HepG2 (cell line): ENCODE measurements around the gene GNAT2. TPM values are rescaled to one million over a fixed set of nuclear protein-coding genes. Genes with fewer than 3 reads are reported as not detected.
A peak's percentile ranks its signal among the peaks of the same experiment; 100 is the strongest.

Experiments used
- AKNA ChIP-seq: sonication (generic); formaldehyde crosslinking; IDR thresholded peaks from 2 replicates; pipeline ENCODE4 v1.4.0; 2020; ENCODE audit warnings: missing genetic modification reagents, borderline replicate concordance
- CBX2 ChIP-seq, 2 experiments: fragments of 200-600 bp in 1 of 2; sonication (generic); formaldehyde crosslinking in 1 of 2; IDR thresholded peaks; 2 replicates each; pipeline versions ENCODE4 v1.7.0 to v1.8.1; 2018 to 2022; ENCODE audit warnings: low read depth in 2 of 2, low read length in 1 of 2, mild to moderate bottlenecking in 1 of 2, missing genetic modification reagents in 1 of 2
- ESRRA ChIP-seq: sonication (generic); formaldehyde crosslinking; IDR thresholded peaks from 2 replicates; pipeline ENCODE4 v1.5.1; 2020; ENCODE audit warnings: mild to moderate bottlenecking, low read depth, missing genetic modification reagents
- ETS1 ChIP-seq: sonication (generic); formaldehyde crosslinking; IDR thresholded peaks from 2 replicates; pipeline ENCODE4 v1.4.0; 2020; ENCODE audit warnings: missing genetic modification reagents
- KDM5A ChIP-seq: fragments of 200-600 bp; sonication (generic); IDR thresholded peaks from 2 replicates; pipeline ENCODE4 v1.7.0; 2018; ENCODE audit warnings: antibody characterized with exemption, mild to moderate bottlenecking, low read length, borderline replicate concordance
- KLF11 ChIP-seq: IDR thresholded peaks from 2 replicates; pipeline ENCODE4 v1.6.1; 2016; ENCODE audit warnings: missing compliant biosample characterization
- NFE2L2 ChIP-seq: fragments of 150-350 bp; IDR thresholded peaks from 2 replicates; pipeline ENCODE4 v1.6.1; 2014; ENCODE audit warnings: low read length
- POLR2A ChIP-seq, 2 experiments: IDR thresholded peaks; 2 replicates each; pipeline ENCODE4 v1.6.1; 2011; ENCODE audit warnings: low read depth in 2 of 2, low read length in 2 of 2, mild to moderate bottlenecking in 1 of 2, moderate library complexity in 1 of 2; ENCODE audit not compliant: insufficient read depth in 1 of 2
- PRPF4 ChIP-seq: fragments of 200-400 bp; formaldehyde crosslinking; IDR thresholded peaks from 2 replicates; pipeline ENCODE4 v1.6.1; 2016; ENCODE audit warnings: low read length, low read depth; ENCODE audit not compliant: poor library complexity, severe bottlenecking
- SAP130 ChIP-seq: IDR thresholded peaks from 2 replicates; pipeline ENCODE4 v1.6.1; 2016; ENCODE audit warnings: low read depth
- SP4 ChIP-seq: sonication (generic); formaldehyde crosslinking; IDR thresholded peaks from 2 replicates; pipeline ENCODE4 v1.8.1; 2023; ENCODE audit warnings: mild to moderate bottlenecking, missing genetic modification reagents
- ZC3H13 ChIP-seq: sonication (generic); formaldehyde crosslinking; IDR thresholded peaks from 2 replicates; pipeline ENCODE4 v1.8.1; 2023; ENCODE audit warnings: mild to moderate bottlenecking, missing genetic modification reagents, moderate library complexity
- ZKSCAN1 ChIP-seq: fragments of 150-350 bp; IDR thresholded peaks from 2 replicates; pipeline ENCODE4 v1.6.1; 2014; ENCODE audit warnings: low read length
- ZNF124 ChIP-seq: sonication (generic); formaldehyde crosslinking; IDR thresholded peaks from 2 replicates; pipeline ENCODE4 v1.4.0; 2020; ENCODE audit warnings: missing genetic modification reagents
- ZNF510 ChIP-seq: sonication (generic); formaldehyde crosslinking; IDR thresholded peaks from 2 replicates; pipeline ENCODE4 v1.4.0; 2020; ENCODE audit warnings: low read depth, mild to moderate bottlenecking, missing genetic modification reagents
- ZNF709 ChIP-seq: sonication (generic); formaldehyde crosslinking; IDR thresholded peaks from 2 replicates; pipeline ENCODE4 v1.5.0; 2020; ENCODE audit warnings: mild to moderate bottlenecking, missing genetic modification reagents
- polyA plus RNA-seq, 8 experiments: library from polyadenylated mRNA; depleted of rRNA in 3 of 8; stranded (reverse) in 7 of 8; unstranded in 1 of 8; fragments of >200 nt; fragmentation: Illumina TruSeq in 4 of 8; extraction: Trizol in 4 of 8; gene quantifications; 2 replicates each; pipeline versions ENCODE4 v1.2.1 to v1.2.3, GENCODE V29; 2011 to 2016; ENCODE audit warnings: low read depth in 4 of 8, missing spikeins in 1 of 8, mixed read lengths in 1 of 8; ENCODE audit not compliant: insufficient read depth in 1 of 8
- total RNA-seq, 5 experiments: library from RNA; depleted of rRNA; stranded (reverse); fragments of >200 nt; fragmentation: Illumina TruSeq; extraction: Trizol; gene quantifications; 2 replicates each; pipeline ENCODE4 v1.2.3, GENCODE V29; 2016; ENCODE audit warnings: low read depth in 1 of 5
- TF ChIP-seq, protein P1 (sequence below): sonication (generic); formaldehyde crosslinking; IDR thresholded peaks from 2 replicates; pipeline ENCODE4 v1.5.1; 2020; ENCODE audit warnings: mild to moderate bottlenecking, missing genetic modification reagents
- TF ChIP-seq, protein P2 (sequence below): sonication (generic); formaldehyde crosslinking; IDR thresholded peaks from 2 replicates; pipeline ENCODE4 v1.4.0; 2020; ENCODE audit warnings: missing genetic modification reagents
- TF ChIP-seq, protein P3 (sequence below): sonication (generic); formaldehyde crosslinking; IDR thresholded peaks from 2 replicates; pipeline ENCODE4 v1.5.0; 2020; ENCODE audit warnings: missing genetic modification reagents

GNAT2 gene
- total and polyA plus RNA-seq, 2 of the 13 experiments (the other 11 are each of a cell fraction or from before 2014, with no cell fraction given) = 0.08 to 0.20 TPM

DNA sequence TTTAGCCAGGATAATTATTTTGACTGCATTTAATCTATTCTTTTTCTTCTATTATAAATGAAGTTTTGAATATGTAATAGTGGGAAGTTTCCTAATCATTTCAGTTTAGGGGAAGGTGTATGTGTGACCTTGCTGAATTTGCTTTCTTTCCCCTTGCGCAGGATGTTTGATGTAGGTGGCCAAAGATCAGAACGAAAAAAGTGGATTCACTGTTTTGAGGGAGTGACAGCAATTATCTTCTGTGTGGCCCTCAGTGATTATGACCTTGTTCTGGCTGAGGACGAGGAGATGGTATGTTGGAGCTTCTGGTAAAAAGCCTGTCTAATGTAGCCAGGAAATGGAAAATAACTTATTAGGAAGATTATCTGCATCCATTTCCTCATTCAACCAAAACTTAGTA is 33.4 kb downstream of the GNAT2 start (continued):
- TF ChIP-seq, protein P1, sequence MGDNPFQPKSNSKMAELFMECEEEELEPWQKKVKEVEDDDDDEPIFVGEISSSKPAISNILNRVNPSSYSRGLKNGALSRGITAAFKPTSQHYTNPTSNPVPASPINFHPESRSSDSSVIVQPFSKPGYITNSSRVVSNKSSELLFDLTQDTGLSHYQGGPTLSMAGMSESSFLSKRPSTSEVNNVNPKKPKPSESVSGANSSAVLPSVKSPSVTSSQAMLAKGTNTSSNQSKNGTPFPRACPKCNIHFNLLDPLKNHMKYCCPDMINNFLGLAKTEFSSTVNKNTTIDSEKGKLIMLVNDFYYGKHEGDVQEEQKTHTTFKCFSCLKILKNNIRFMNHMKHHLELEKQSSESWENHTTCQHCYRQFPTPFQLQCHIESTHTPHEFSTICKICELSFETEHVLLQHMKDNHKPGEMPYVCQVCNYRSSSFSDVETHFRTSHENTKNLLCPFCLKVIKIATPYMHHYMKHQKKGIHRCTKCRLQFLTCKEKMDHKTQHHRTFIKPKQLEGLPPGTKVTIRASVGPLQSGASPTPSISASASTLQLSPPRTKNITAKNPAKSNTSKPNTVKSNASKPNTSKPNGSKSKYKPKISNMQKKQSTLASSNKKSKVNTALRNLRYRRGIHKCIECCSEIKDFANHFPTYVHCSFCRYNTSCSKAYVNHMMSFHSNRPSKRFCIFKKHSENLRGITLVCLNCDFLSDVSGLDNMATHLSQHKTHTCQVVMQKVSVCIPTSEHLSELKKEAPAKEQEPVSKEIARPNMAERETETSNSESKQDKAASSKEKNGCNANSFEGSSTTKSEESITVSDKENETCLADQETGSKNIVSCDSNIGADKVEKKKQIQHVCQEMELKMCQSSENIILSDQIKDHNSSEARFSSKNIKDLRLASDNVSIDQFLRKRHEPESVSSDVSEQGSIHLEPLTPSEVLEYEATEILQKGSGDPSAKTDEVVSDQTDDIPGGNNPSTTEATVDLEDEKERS (CRISPR knock-in tag) = no peak
- no peak for TF ChIP-seq ZNF709
- no peak for TF ChIP-seq CBX2 (IDR thresholded peaks at IDR 0.05; ENCODE audit: low read depth, low read length)
- TF ChIP-seq CBX2 (CRISPR knock-in tag; IDR thresholded peaks at IDR 0.05; ENCODE audit: low read depth) = no peak
- TF ChIP-seq ZKSCAN1 = no peak
- TF ChIP-seq SAP130 = peak; percentile 58
- TF ChIP-seq KLF11 (CRISPR knock-in tag) = no peak
- TF ChIP-seq ESRRA = peak; percentile 97
- peak; percentile 32; the same call in 1 of the 2 replicates for TF ChIP-seq ZNF124 (CRISPR knock-in tag)
- no peak for TF ChIP-seq ETS1 (CRISPR knock-in tag)
- TF ChIP-seq NFE2L2 = no peak
- TF ChIP-seq SP4 (CRISPR knock-in tag) = no peak
- TF ChIP-seq, protein P2, sequence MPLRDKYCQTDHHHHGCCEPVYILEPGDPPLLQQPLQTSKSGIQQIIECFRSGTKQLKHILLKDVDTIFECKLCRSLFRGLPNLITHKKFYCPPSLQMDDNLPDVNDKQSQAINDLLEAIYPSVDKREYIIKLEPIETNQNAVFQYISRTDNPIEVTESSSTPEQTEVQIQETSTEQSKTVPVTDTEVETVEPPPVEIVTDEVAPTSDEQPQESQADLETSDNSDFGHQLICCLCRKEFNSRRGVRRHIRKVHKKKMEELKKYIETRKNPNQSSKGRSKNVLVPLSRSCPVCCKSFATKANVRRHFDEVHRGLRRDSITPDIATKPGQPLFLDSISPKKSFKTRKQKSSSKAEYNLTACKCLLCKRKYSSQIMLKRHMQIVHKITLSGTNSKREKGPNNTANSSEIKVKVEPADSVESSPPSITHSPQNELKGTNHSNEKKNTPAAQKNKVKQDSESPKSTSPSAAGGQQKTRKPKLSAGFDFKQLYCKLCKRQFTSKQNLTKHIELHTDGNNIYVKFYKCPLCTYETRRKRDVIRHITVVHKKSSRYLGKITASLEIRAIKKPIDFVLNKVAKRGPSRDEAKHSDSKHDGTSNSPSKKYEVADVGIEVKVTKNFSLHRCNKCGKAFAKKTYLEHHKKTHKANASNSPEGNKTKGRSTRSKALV (CRISPR knock-in tag) = no peak; the same call in 1 of the 2 replicates
- TF ChIP-seq, protein P3, sequence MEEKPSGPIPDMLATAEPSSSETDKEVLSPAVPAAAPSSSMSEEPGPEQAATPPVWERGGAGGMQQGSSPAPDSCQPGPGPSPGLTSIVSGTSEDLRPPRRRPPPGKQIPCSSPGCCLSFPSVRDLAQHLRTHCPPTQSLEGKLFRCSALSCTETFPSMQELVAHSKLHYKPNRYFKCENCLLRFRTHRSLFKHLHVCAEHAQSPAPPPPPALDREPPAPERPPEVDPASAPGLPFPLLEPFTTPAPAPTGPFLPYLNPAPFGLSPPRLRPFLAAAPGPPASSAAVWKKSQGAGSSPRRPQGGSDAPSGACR (CRISPR knock-in tag) = no peak
- TF ChIP-seq POLR2A (IDR thresholded peaks at IDR 0.05; ENCODE audit: insufficient read depth in 1 of 2, low read depth in 2 of 2, low read length in 2 of 2) = no peak
- no peak for TF ChIP-seq KDM5A
- no peak for TF ChIP-seq AKNA (CRISPR knock-in tag)
- no peak for TF ChIP-seq ZC3H13 (CRISPR knock-in tag)
- TF ChIP-seq PRPF4 = no peak
- no peak for TF ChIP-seq ZNF510 (CRISPR knock-in tag)
